ENCODE data around the gene LILRB5. TPM values are rescaled to one million over a fixed set of nuclear protein-coding genes. Genes with fewer than 3 reads are reported as not detected.

The LILRB5 gene
- total and polyA plus RNA-seq, 9 of the 15 experiments (the other 6 are each of a cell fraction or from before 2014, with no cell fraction given): not detected

- 0 out of 2 replicates have a peak, but pooled peaks have one; percentile 59 for TF ChIP-seq TOE1 (IDR thresholded peaks at IDR 0.05; ENCODE audit: borderline replicate concordance)
- no peak for TF ChIP-seq TOE1 (CRISPR knock-in tag; IDR thresholded peaks at IDR 0.05; ENCODE audit: borderline replicate concordance, low read depth)
- peak; percentile 97 for TF ChIP-seq HDAC2 (IDR thresholded peaks at IDR 0.05)
- peak; percentile 78 to 86 for TF ChIP-seq MLLT1 (IDR thresholded peaks at IDR 0.05)
- TF ChIP-seq ZBTB49 (CRISPR knock-in tag; IDR thresholded peaks at IDR 0.05; ENCODE audit: borderline replicate concordance): no peak
- TF ChIP-seq SAP30 (IDR thresholded peaks at IDR 0.05; ENCODE audit: borderline replicate concordance, insufficient read depth, low read depth, low read length, poor library complexity, severe bottlenecking): no peak
- no peak for TF ChIP-seq TCFL5 (CRISPR knock-in tag; conservative IDR thresholded peaks at IDR 0.05)
- 0 out of 2 replicates have a peak, but pooled peaks have one; percentile 87 for TF ChIP-seq TAF15 (IDR thresholded peaks at IDR 0.05; ENCODE audit: low read depth, low read length)
- TF ChIP-seq NFXL1 (CRISPR knock-in tag; IDR thresholded peaks at IDR 0.05): 0 out of 2 replicates have a peak, but pooled peaks have one; percentile 54
- peak; percentile 97 for TF ChIP-seq MYC (IDR thresholded peaks at IDR 0.05; ENCODE audit: low read depth, low read length)
- TF ChIP-seq MYC (CRISPR knock-in tag; IDR thresholded peaks at IDR 0.05; ENCODE audit: borderline replicate concordance, low read depth): peak; percentile 36; the same call in 1 of the 2 replicates
- peak; percentile 82; the same call in 1 of the 2 replicates for TF ChIP-seq MYNN (IDR thresholded peaks at IDR 0.05)
- no peak for TF ChIP-seq MYNN (CRISPR knock-in tag; IDR thresholded peaks at IDR 0.05)
- TF ChIP-seq E2F3 (CRISPR knock-in tag; IDR thresholded peaks at IDR 0.05): no peak
- TF ChIP-seq TRIM28 (IDR thresholded peaks at IDR 0.05): peak; percentile 52; the same call in 1 of the 2 replicates
- no peak for TF ChIP-seq ZBTB1 (CRISPR knock-in tag; IDR thresholded peaks at IDR 0.05; ENCODE audit: borderline replicate concordance, low read depth)
- peak; percentile 59; the same call in 1 of the 2 replicates for TF ChIP-seq ZNF764 (CRISPR knock-in tag; IDR thresholded peaks at IDR 0.05; ENCODE audit: low read depth)
- no peak for TF ChIP-seq COPS2 (conservative IDR thresholded peaks at IDR 0.05)
- no peak for TF ChIP-seq STAG1 (CRISPR knock-in tag; IDR thresholded peaks at IDR 0.05; ENCODE audit: borderline replicate concordance)
- no peak for TF ChIP-seq TFAM (CRISPR knock-in tag; conservative IDR thresholded peaks at IDR 0.05)
- TF ChIP-seq JUN (IDR thresholded peaks at IDR 0.05; ENCODE audit: borderline replicate concordance, low read depth, low read length): peak; percentile 68; the same call in 1 of the 2 replicates
- TF ChIP-seq JUN (CRISPR knock-in tag; IDR thresholded peaks at IDR 0.05; ENCODE audit: borderline replicate concordance): no peak
- TF ChIP-seq IRF9 (tag; IDR thresholded peaks at IDR 0.05): peak; percentile 90
Measured at GRCh38 chr19:54207983-54208783, 48.9 kb downstream of the LILRB5 start (continued).
